PC-9 (cell line): ENCODE measurements around the gene DCTN2. TPM values are rescaled to one million over a fixed set of nuclear protein-coding genes. Genes with fewer than 3 reads are reported as not detected.

Experiments used
- BruUV-seq: library from RNA; stranded (reverse); fragments of 400-500 nt; replicated peaks from 2 replicates; lab custom pipeline; 2021; lab: Mats Ljungman, UMichigan
- CTCF ChIA-PET: fragments of 300-600 bp; sonication (Branson Sonifier 250); formaldehyde crosslinking; loops from one replicate; lab custom pipeline; 2022; ENCODE audit warnings: antibody characterized with exemption; lab: Charles Lee
- POLR2A ChIA-PET: fragments of 300-600 bp; sonication (Branson Sonifier 250); formaldehyde crosslinking; loops from one replicate; lab custom pipeline; 2022; ENCODE audit warnings: antibody characterized with exemption; ENCODE audit not compliant: unreplicated experiment; lab: Charles Lee
- DNase-seq, 2 experiments: peaks; one replicate each; pipeline versions ENCODE4 v3.0.0 to v3.0.0-alpha.2; 2015 to 2022; ENCODE audit warnings: mixed read lengths in 1 of 2
- H2AFZ ChIP-seq: fragments of 200-600 bp; sonication (generic); 2 replicates; pipeline ENCODE4 v1.8.1; 2017; ENCODE audit warnings: antibody characterized with exemption
- H3F3A ChIP-seq: fragments of 200-600 bp; sonication (generic); 2 replicates; pipeline ENCODE4 v1.8.1; 2017; ENCODE audit warnings: antibody characterized with exemption, mild to moderate bottlenecking, low read depth; ENCODE audit not compliant: insufficient read depth
- H3K27ac ChIP-seq: fragments of 200-600 bp; sonication (generic); 2 replicates; pipeline ENCODE4 v1.6.1; 2016; ENCODE audit warnings: mixed run types
- H3K27me3 ChIP-seq: fragments of 200-600 bp; sonication (generic); 2 replicates; pipeline ENCODE4 v1.6.1; 2016; ENCODE audit warnings: low read depth, mixed run types; ENCODE audit not compliant: insufficient read depth
- H3K36me3 ChIP-seq: fragments of 200-600 bp; sonication (generic); 2 replicates; pipeline ENCODE4 v1.6.1; 2016; ENCODE audit warnings: low read depth, mixed run types
- H3K4me1 ChIP-seq: fragments of 200-600 bp; sonication (generic); replicated peaks from 2 replicates; pipeline ENCODE4 v1.6.1; 2016; ENCODE audit warnings: mixed run types; ENCODE audit not compliant: insufficient read depth
- H3K4me2 ChIP-seq: fragments of 200-600 bp; sonication (generic); 2 replicates; pipeline ENCODE4 v1.6.1; 2017; ENCODE audit warnings: mixed run types
- H3K4me3 ChIP-seq: fragments of 200-600 bp; sonication (generic); 2 replicates; pipeline ENCODE4 v1.6.1; 2016; ENCODE audit warnings: mixed run types
- H3K79me2 ChIP-seq: fragments of 200-600 bp; sonication (generic); 2 replicates; pipeline ENCODE4 v1.6.1; 2017; ENCODE audit warnings: low read depth, mixed run types
- H3K9me2 ChIP-seq: fragments of 200-600 bp; sonication (generic); 2 replicates; pipeline ENCODE4 v1.8.1; 2017; ENCODE audit warnings: mild to moderate bottlenecking; ENCODE audit not compliant: insufficient read depth
- H3K9me3 ChIP-seq: fragments of 200-600 bp; sonication (generic); 2 replicates; pipeline ENCODE4 v1.8.1; 2016; ENCODE audit warnings: low read depth; ENCODE audit not compliant: insufficient read depth
- H4K20me1 ChIP-seq: fragments of 200-600 bp; sonication (generic); 2 replicates; pipeline ENCODE4 v1.8.1; 2017; ENCODE audit not compliant: insufficient read depth
- CTCF ChIP-seq: fragments of 200-600 bp; sonication (generic); conservative IDR thresholded peaks from 2 replicates; pipeline ENCODE4 v1.6.1; 2017; ENCODE audit warnings: mixed run types, antibody characterized with exemption, mild to moderate bottlenecking, moderate library complexity
- EZH2 ChIP-seq: fragments of 200-600 bp; sonication (generic); IDR thresholded peaks from 2 replicates; pipeline ENCODE4 v1.8.0; 2017; ENCODE audit warnings: antibody characterized with exemption, low read depth
- intact Hi-C: fragments of 100-400 bp; cut with micrococcal nuclease; formaldehyde crosslinking; loops from one replicate; pipeline ENCODE4 v1.10.0; 2022; ENCODE audit not compliant: unreplicated experiment
- total RNA-seq: library from RNA; stranded (reverse); gene quantifications from 2 replicates; pipeline ENCODE4 v1.2.3, GENCODE V29; 2021

DCTN2 gene
- total RNA-seq, 1 experiment from 2014 or later: 105 TPM

- BruUV-seq: no TSS peak
- ChIA-PET CTCF (no interaction called here), POLR2A (no interaction called here)
- intact Hi-C loops: no loop called here
- Histone ChIP-seq H3K27me3 (no peaks in the 10 kb centered on the region), H3K9me3 (no peaks in the 10 kb centered on the region), H3K79me2 (no peaks in the 10 kb centered on the region), H3K4me3 (no peak overlapping the region), H4K20me1 (no peaks in the 10 kb centered on the region), H3K4me1 (no peaks in the 10 kb centered on the region), H3K27ac (no peak overlapping the region), H3K4me2 (no peak overlapping the region), H3F3A (peaks cover 17% of the 10 kb centered on the region), H3K36me3 (peaks cover 26% of the 10 kb centered on the region), H3K9me2 (no peaks in the 10 kb centered on the region), H2AFZ (no peak overlapping the region)
- DNase-seq: no peak
- no peak for TF ChIP-seq CTCF
- no peak for TF ChIP-seq EZH2
Observed at GRCh38 chr12:57533108-57533507, 13.9 kb downstream of the DCTN2 start.

GRCh38 chr12:57531836-57532235 lies 15.2 kb downstream of the DCTN2 start:
- BruUV-seq: no TSS peak

GRCh38 chr12:57530396-57531142 lies 16.4 kb downstream of the DCTN2 start:
- no TSS peak for BruUV-seq
- Histone ChIP-seq H2AFZ (no peak overlapping the region), H3K4me3 (no peak overlapping the region), H3K27ac (no peak overlapping the region), H3F3A (peaks cover 22% of the 10 kb centered on the region), H3K9me2 (no peaks in the 10 kb centered on the region), H3K4me2 (no peak overlapping the region), H3K79me2 (no peaks in the 10 kb centered on the region; the same call in 1 of the 2 replicates), H3K36me3 (peaks cover 26% of the 10 kb centered on the region), H4K20me1 (no peaks in the 10 kb centered on the region), H3K9me3 (no peaks in the 10 kb centered on the region), H3K27me3 (no peaks in the 10 kb centered on the region), H3K4me1 (no peaks in the 10 kb centered on the region)
- ChIA-PET CTCF (no interaction called here), POLR2A (no interaction called here)
- intact Hi-C loops: no loop called here
- TF ChIP-seq CTCF (no peak), EZH2 (no peak)
- no peak for DNase-seq

More at GRCh38 chr12:57531836-57532235, 15.2 kb downstream of the DCTN2 start:
- no peak overlapping the region for H3K4me3 ChIP-seq
- no peak overlapping the region for H2AFZ ChIP-seq
- no peaks in the 10 kb centered on the region for H3K79me2 ChIP-seq
- H3K27me3 ChIP-seq: no peaks in the 10 kb centered on the region
- H3F3A ChIP-seq: peaks cover 22% of the 10 kb centered on the region
- no peak overlapping the region for H3K4me2 ChIP-seq
- no peaks in the 10 kb centered on the region for H4K20me1 ChIP-seq
- no peak for DNase-seq
- CTCF ChIA-PET: interaction anchor here (0.6 kb wide), 1 partner anchor 43 kb away, joined by 3 read pairs; no protein-coding TSS in a partner anchor
- intact Hi-C loops: no loop called here
- TF ChIP-seq CTCF (no peak), EZH2 (no peak)
- no peaks in the 10 kb centered on the region for H3K9me3 ChIP-seq
- H3K36me3 ChIP-seq: peaks cover 26% of the 10 kb centered on the region
- POLR2A ChIA-PET: interaction anchor here (0.5 kb wide), 1 partner anchor 402 kb away, joined by 7 read pairs; no protein-coding TSS in a partner anchor
- no peak overlapping the region for H3K27ac ChIP-seq
- no peaks in the 10 kb centered on the region for H3K4me1 ChIP-seq
- H3K9me2 ChIP-seq: no peaks in the 10 kb centered on the region
